GM21717 (cell line): ENCODE measurements around the gene FLVCR1.
A peak's percentile ranks its signal among the peaks of the same experiment; 100 is the strongest.
"Not testable (repeated sequence)": the region's sequence is repeated elsewhere in the genome, so short reads cannot be mapped to it uniquely, and the experiment has no call there.

Experiments
- ATAC-seq: cut with Tn5 transposase; IDR thresholded peaks from one replicate; pipeline ENCODE4 v1.9.1; 2021; ENCODE audit warnings: mild to moderate bottlenecking, moderate library complexity; ENCODE audit not compliant: unreplicated experiment

FLVCR1 gene

GRCh38 chr1:212914110-212914509, 56.0 kb downstream of the FLVCR1 start:
- ATAC-seq: not testable (repeated sequence)

GRCh38 chr1:212914789-212915188, 56.7 kb downstream of the FLVCR1 start:
- ATAC-seq: no peak

GRCh38 chr1:212915245-212916091, 57.4 kb downstream of the FLVCR1 start:
- ATAC-seq: no peak

- no peak for ATAC-seq
Measured at GRCh38 chr1:212916481-212917133, 58.5 kb downstream of the FLVCR1 start.

GRCh38 chr1:212917134-212917485, 59.0 kb downstream of the FLVCR1 start:
- ATAC-seq: no peak

GRCh38 chr1:212917858-212918257, 59.8 kb downstream of the FLVCR1 start:
- ATAC-seq: no peak

- ATAC-seq: no peak
Measured at GRCh38 chr1:212918824-212919223, 60.7 kb downstream of the FLVCR1 start.

GRCh38 chr1:212920246-212920645, 62.2 kb downstream of the FLVCR1 start:
- ATAC-seq: no peak

- ATAC-seq: no peak
Measured at GRCh38 chr1:212920896-212921295, 62.8 kb downstream of the FLVCR1 start.

GRCh38 chr1:212922016-212922415, 63.9 kb downstream of the FLVCR1 start:
- no peak for ATAC-seq

- ATAC-seq: no peak
Measured at GRCh38 chr1:212926372-212926771, 68.3 kb downstream of the FLVCR1 start.

- peak; percentile 76 for ATAC-seq
Measured at GRCh38 chr1:212928323-212929291, 70.5 kb downstream of the FLVCR1 start.

- ATAC-seq: no peak
Measured at GRCh38 chr1:212930986-212931678, 73.1 kb downstream of the FLVCR1 start.

GRCh38 chr1:212933815-212934471, 75.9 kb downstream of the FLVCR1 start:
- ATAC-seq: no peak

- ATAC-seq: no peak
Measured at GRCh38 chr1:212935387-212935981, 77.4 kb downstream of the FLVCR1 start.

- no peak for ATAC-seq
Measured at GRCh38 chr1:212937034-212937433, 79.0 kb downstream of the FLVCR1 start.

GRCh38 chr1:212938846-212939245, 80.8 kb downstream of the FLVCR1 start:
- no peak for ATAC-seq

GRCh38 chr1:212941452-212941851, 83.4 kb downstream of the FLVCR1 start:
- ATAC-seq: no peak

GRCh38 chr1:212942679-212943392, 84.8 kb downstream of the FLVCR1 start:
- ATAC-seq: no peak
